K562 (cell line): ENCODE results near the gene CLIC1. TPM values are rescaled to one million over a fixed set of nuclear protein-coding genes. Genes with fewer than 3 reads are reported as not detected.

ENCODE experiments used
- CHD1 ChIP-seq: fragments of 200-600 bp; sonication (generic); IDR thresholded peaks from one replicate; pipeline ENCODE4 v1.6.1; 2012; ENCODE audit warnings: mild to moderate bottlenecking, moderate library complexity, low read length, inconsistent platforms
- ELF2 ChIP-seq: fragments of 250-450 bp; sonication (Bioruptor Pico); IDR thresholded peaks from 2 replicates; pipeline ENCODE4 v1.5.0; 2021; ENCODE audit warnings: mild to moderate bottlenecking
- HMG20A ChIP-seq: fragments of 450-650 bp; formaldehyde crosslinking; conservative IDR thresholded peaks from 2 replicates; pipeline ENCODE4 v1.4.0; 2020; ENCODE audit warnings: mild to moderate bottlenecking, mixed read lengths
- HMG20B ChIP-seq: fragments of 250-450 bp; sonication (Bioruptor Pico); IDR thresholded peaks from 2 replicates; pipeline ENCODE4 v1.5.0; 2021; ENCODE audit warnings: mild to moderate bottlenecking
- MCM7 ChIP-seq, 2 experiments: fragments of 450-650 bp; IDR thresholded peaks; 2 replicates each; pipeline ENCODE4 v1.6.1; 2016 to 2018
- MTF1 ChIP-seq: fragments of 250-450 bp; sonication (Bioruptor Pico); IDR thresholded peaks from 2 replicates; pipeline ENCODE4 v1.9.0; 2021; ENCODE audit warnings: moderate library complexity, mild to moderate bottlenecking, inconsistent platforms, borderline replicate concordance
- NR2C1 ChIP-seq, 2 experiments: fragments of 450-650 bp; IDR thresholded peaks; 2 replicates each; pipeline ENCODE4 v1.6.1; 2017; ENCODE audit warnings: mild to moderate bottlenecking in 2 of 2, antibody characterized with exemption in 1 of 2, inconsistent platforms in 1 of 2, missing compliant biosample characterization in 1 of 2, missing genetic modification characterization in 1 of 2
- PHTF2 ChIP-seq: fragments of 250-450 bp; sonication (Bioruptor Pico); IDR thresholded peaks from 2 replicates; pipeline ENCODE4 v1.5.0; 2021; ENCODE audit warnings: mild to moderate bottlenecking
- RBM34 ChIP-seq: fragments of 200-400 bp; formaldehyde crosslinking; IDR thresholded peaks from 2 replicates; pipeline ENCODE4 v1.6.1; 2018; ENCODE audit warnings: low read length, borderline replicate concordance; ENCODE audit not compliant: insufficient read depth
- SUPT5H ChIP-seq: fragments of 450-650 bp; IDR thresholded peaks from 2 replicates; pipeline ENCODE4 v1.6.1; 2016
- polyA plus RNA-seq, 8 experiments: library from polyadenylated mRNA; depleted of rRNA in 4 of 8; stranded (reverse) in 5 of 8; unstranded in 3 of 8; fragments of >200 nt; fragmentation: Nextera tagmentation in 2 of 8; fragmentation: Illumina TruSeq in 1 of 8; extraction: Ambion mirVana in 2 of 8; extraction: Trizol in 1 of 8; gene quantifications; 2 replicates each; pipeline versions ENCODE4 v1.2.1 to v1.2.3, GENCODE V29; 2011 to 2014; ENCODE audit warnings: inconsistent platforms in 1 of 8, missing spikeins in 1 of 8
- total RNA-seq, 7 experiments: library from RNA; depleted of rRNA in 6 of 7; stranded (reverse); fragments of >200 nt in 6 of 7; fragmentation: Illumina TruSeq in 2 of 7; extraction: Trizol in 2 of 7; gene quantifications; 2 replicates each; pipeline versions ENCODE4 v1.2.1 to v1.2.3, GENCODE V29; 2011 to 2021; ENCODE audit warnings: low replicate concordance in 1 of 7
- TF ChIP-seq, protein P1 (sequence below): fragments of 250-450 bp; sonication (Bioruptor Pico); IDR thresholded peaks from 2 replicates; pipeline ENCODE4 v1.4.0; 2020; ENCODE audit warnings: mild to moderate bottlenecking
- TF ChIP-seq, protein P2 (sequence below), 2 experiments: fragments of 450-650 bp; IDR thresholded peaks; 2 replicates each; pipeline ENCODE4 v1.6.1; 2018; ENCODE audit warnings: mild to moderate bottlenecking in 2 of 2, low read depth in 1 of 2; ENCODE audit not compliant: partially characterized antibody in 2 of 2
- TF ChIP-seq, protein P3 (sequence below), 2 experiments: IDR thresholded peaks; 2 replicates each; pipeline ENCODE4 v1.6.1; 2012; ENCODE audit warnings: improper control_type of control experiment in 2 of 2, low read depth in 2 of 2, low read length in 2 of 2, borderline replicate concordance in 1 of 2
- TF ChIP-seq, protein P4 (sequence below), 2 experiments: fragments of 250-450 bp in 1 of 2; fragments of 450-650 bp in 1 of 2; sonication (Bioruptor Pico) in 1 of 2; IDR thresholded peaks; 2 replicates each; pipeline versions ENCODE4 v1.6.1 to v1.8.0; 2016 to 2021; ENCODE audit warnings: mild to moderate bottlenecking in 2 of 2, moderate library complexity in 2 of 2, missing compliant biosample characterization in 1 of 2, missing genetic modification characterization in 1 of 2

The CLIC1 gene
- total and polyA plus RNA-seq, 9 of the 15 experiments (the other 6 are each of a cell fraction or from before 2014, with no cell fraction given) = 1,267 to 2,419 (median 1,808) TPM

DNA sequence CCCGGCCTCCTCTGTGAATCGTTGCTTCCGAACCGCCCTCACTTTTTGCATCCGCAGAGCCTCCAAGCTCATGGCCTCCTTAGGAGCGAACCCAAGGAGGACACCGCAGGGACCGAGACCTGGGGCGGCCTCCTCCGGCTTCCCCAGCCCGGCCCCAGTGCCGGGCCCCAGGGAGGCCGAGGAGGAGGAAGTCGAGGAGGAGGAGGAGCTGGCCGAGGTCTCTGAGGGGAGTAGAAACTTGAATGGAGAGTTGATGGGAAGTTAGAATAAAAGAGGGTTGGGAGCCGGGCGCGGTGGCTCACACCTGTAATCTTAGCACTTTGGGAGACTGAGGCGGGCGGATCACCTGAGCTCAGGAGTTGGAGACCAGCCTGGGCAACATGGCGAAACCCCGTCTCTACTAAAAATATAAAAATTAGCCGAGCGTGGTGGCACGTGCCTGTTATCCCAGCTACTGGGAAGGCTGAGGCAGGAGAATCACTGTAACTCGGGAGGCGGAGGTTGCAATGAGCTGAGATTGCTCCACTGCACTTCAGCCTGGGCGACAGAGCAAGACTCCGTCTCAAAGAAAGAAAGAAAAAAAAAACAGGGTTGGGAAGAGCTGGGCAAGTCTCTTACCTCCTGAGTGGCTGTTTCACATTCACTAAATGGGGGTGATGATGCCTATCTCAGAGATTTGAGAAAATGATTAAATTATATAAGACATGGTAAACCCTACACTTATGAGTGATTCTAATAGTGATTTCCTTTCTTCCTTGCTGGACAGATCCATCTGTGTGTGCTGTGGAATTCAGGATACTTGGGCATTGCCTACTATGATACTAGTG is 4.3 kb upstream of the CLIC1 start (continued):
- TF ChIP-seq, protein P1, sequence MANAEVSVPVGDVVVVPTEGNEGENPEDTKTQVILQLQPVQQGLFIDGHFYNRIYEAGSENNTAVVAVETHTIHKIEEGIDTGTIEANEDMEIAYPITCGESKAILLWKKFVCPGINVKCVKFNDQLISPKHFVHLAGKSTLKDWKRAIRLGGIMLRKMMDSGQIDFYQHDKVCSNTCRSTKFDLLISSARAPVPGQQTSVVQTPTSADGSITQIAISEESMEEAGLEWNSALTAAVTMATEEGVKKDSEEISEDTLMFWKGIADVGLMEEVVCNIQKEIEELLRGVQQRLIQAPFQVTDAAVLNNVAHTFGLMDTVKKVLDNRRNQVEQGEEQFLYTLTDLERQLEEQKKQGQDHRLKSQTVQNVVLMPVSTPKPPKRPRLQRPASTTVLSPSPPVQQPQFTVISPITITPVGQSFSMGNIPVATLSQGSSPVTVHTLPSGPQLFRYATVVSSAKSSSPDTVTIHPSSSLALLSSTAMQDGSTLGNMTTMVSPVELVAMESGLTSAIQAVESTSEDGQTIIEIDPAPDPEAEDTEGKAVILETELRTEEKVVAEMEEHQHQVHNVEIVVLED (CRISPR knock-in tag) = no peak
- peak; percentile 33; the same call in 1 of the 2 replicates for TF ChIP-seq MTF1 (CRISPR knock-in tag)
- TF ChIP-seq SUPT5H = 0 out of 2 replicates have a peak, but pooled peaks have one; percentile 74
- TF ChIP-seq, protein P2, sequence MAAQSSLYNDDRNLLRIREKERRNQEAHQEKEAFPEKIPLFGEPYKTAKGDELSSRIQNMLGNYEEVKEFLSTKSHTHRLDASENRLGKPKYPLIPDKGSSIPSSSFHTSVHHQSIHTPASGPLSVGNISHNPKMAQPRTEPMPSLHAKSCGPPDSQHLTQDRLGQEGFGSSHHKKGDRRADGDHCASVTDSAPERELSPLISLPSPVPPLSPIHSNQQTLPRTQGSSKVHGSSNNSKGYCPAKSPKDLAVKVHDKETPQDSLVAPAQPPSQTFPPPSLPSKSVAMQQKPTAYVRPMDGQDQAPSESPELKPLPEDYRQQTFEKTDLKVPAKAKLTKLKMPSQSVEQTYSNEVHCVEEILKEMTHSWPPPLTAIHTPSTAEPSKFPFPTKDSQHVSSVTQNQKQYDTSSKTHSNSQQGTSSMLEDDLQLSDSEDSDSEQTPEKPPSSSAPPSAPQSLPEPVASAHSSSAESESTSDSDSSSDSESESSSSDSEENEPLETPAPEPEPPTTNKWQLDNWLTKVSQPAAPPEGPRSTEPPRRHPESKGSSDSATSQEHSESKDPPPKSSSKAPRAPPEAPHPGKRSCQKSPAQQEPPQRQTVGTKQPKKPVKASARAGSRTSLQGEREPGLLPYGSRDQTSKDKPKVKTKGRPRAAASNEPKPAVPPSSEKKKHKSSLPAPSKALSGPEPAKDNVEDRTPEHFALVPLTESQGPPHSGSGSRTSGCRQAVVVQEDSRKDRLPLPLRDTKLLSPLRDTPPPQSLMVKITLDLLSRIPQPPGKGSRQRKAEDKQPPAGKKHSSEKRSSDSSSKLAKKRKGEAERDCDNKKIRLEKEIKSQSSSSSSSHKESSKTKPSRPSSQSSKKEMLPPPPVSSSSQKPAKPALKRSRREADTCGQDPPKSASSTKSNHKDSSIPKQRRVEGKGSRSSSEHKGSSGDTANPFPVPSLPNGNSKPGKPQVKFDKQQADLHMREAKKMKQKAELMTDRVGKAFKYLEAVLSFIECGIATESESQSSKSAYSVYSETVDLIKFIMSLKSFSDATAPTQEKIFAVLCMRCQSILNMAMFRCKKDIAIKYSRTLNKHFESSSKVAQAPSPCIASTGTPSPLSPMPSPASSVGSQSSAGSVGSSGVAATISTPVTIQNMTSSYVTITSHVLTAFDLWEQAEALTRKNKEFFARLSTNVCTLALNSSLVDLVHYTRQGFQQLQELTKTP (IDR thresholded peaks at IDR 0.05; ENCODE audit: low read depth in 1 of 2, partially characterized antibody in 2 of 2) = peak in 1 of 2 experiments; percentile 13
- TF ChIP-seq, protein P3, sequence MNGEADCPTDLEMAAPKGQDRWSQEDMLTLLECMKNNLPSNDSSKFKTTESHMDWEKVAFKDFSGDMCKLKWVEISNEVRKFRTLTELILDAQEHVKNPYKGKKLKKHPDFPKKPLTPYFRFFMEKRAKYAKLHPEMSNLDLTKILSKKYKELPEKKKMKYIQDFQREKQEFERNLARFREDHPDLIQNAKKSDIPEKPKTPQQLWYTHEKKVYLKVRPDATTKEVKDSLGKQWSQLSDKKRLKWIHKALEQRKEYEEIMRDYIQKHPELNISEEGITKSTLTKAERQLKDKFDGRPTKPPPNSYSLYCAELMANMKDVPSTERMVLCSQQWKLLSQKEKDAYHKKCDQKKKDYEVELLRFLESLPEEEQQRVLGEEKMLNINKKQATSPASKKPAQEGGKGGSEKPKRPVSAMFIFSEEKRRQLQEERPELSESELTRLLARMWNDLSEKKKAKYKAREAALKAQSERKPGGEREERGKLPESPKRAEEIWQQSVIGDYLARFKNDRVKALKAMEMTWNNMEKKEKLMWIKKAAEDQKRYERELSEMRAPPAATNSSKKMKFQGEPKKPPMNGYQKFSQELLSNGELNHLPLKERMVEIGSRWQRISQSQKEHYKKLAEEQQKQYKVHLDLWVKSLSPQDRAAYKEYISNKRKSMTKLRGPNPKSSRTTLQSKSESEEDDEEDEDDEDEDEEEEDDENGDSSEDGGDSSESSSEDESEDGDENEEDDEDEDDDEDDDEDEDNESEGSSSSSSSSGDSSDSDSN (IDR thresholded peaks at IDR 0.05; ENCODE audit: borderline replicate concordance in 1 of 2, low read depth in 2 of 2, low read length in 2 of 2) = peak; percentile 84 to 94; a peak in 3 of 4 replicates
- no peak for TF ChIP-seq RBM34
- 0 out of 4 replicates have a peak, but pooled peaks of 1 of the 2 experiments have one; percentile 18 for TF ChIP-seq MCM7 (IDR thresholded peaks at IDR 0.05)
- peak; percentile 85 for TF ChIP-seq CHD1
- peak; percentile 39; the same call in 1 of the 2 replicates for TF ChIP-seq ELF2
- TF ChIP-seq, protein P4, sequence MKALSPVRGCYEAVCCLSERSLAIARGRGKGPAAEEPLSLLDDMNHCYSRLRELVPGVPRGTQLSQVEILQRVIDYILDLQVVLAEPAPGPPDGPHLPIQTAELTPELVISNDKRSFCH (CRISPR knock-in tag; IDR thresholded peaks at IDR 0.05) = no peak
- TF ChIP-seq, protein P4 (tag; IDR thresholded peaks at IDR 0.05) = no peak
- peak; percentile 7; the same call in 1 of the 2 replicates for TF ChIP-seq PHTF2 (CRISPR knock-in tag)
- TF ChIP-seq HMG20B (CRISPR knock-in tag) = peak; percentile 86; the same call in 1 of the 2 replicates
- TF ChIP-seq NR2C1 (IDR thresholded peaks at IDR 0.05) = no peak
- no peak for TF ChIP-seq NR2C1 (tag; IDR thresholded peaks at IDR 0.05)
- TF ChIP-seq HMG20A (CRISPR knock-in tag) = 0 out of 2 replicates have a peak, but pooled peaks have one; percentile 19
